A673 (cell line): ENCODE data around the gene CLCN4. TPM values are rescaled to one million over a fixed set of nuclear protein-coding genes. Genes with fewer than 3 reads are reported as not detected.

Experiments used
- BruUV-seq: library from RNA; stranded (reverse); fragments of 400-500 nt; replicated peaks from 2 replicates; lab custom pipeline; 2021; lab: Mats Ljungman, UMichigan
- CTCF ChIA-PET: fragments of 300-600 bp; sonication (Branson Sonifier 250); formaldehyde crosslinking; loops from one replicate; lab custom pipeline; 2022; ENCODE audit warnings: antibody characterized with exemption; lab: Charles Lee
- POLR2A ChIA-PET: fragments of 300-600 bp; sonication (Branson Sonifier 250); formaldehyde crosslinking; loops from one replicate; lab custom pipeline; 2022; ENCODE audit warnings: antibody characterized with exemption; ENCODE audit not compliant: low non-redundant PET; lab: Charles Lee
- DNase-seq: peaks from one replicate; pipeline ENCODE4 v3.0.0-alpha.2; 2015; ENCODE audit warnings: low spot score
- H3K27ac ChIP-seq: fragments of 200-600 bp; sonication (generic); 2 replicates; pipeline ENCODE4 v1.5.1; 2016; ENCODE audit warnings: mixed run types, low read depth, mild to moderate bottlenecking, mixed read lengths, antibody characterized with exemption, low read length; ENCODE audit not compliant: poor library complexity, severe bottlenecking
- H3K27me3 ChIP-seq: fragments of 200-600 bp; sonication (generic); replicated peaks from 2 replicates; pipeline ENCODE4 v1.6.1; 2017; ENCODE audit warnings: mixed run types, low read depth, mild to moderate bottlenecking, mixed read lengths, antibody characterized with exemption, low read length; ENCODE audit not compliant: insufficient read depth, poor library complexity
- H3K36me3 ChIP-seq: fragments of 200-600 bp; sonication (generic); 2 replicates; pipeline ENCODE4 v1.6.1; 2016; ENCODE audit warnings: mixed run types, mild to moderate bottlenecking, mixed read lengths, antibody characterized with exemption, low read length; ENCODE audit not compliant: insufficient read depth, poor library complexity, severe bottlenecking
- H3K4me1 ChIP-seq: fragments of 200-600 bp; sonication (generic); 2 replicates; pipeline ENCODE4 v1.6.1; 2017; ENCODE audit warnings: mixed run types, mild to moderate bottlenecking, mixed read lengths, antibody characterized with exemption, low read length; ENCODE audit not compliant: insufficient read depth, poor library complexity, severe bottlenecking
- H3K4me3 ChIP-seq: fragments of 200-600 bp; sonication (generic); 2 replicates; pipeline ENCODE4 v1.5.1; 2016; ENCODE audit warnings: low read depth, mixed run types, mild to moderate bottlenecking, mixed read lengths, low read length; ENCODE audit not compliant: poor library complexity, severe bottlenecking
- H3K9me3 ChIP-seq: fragments of 200-600 bp; sonication (generic); 2 replicates; pipeline ENCODE4 v1.6.1; 2016; ENCODE audit warnings: mixed run types, low read depth, mild to moderate bottlenecking, mixed read lengths, antibody characterized with exemption, low read length; ENCODE audit not compliant: poor library complexity, severe bottlenecking
- EZH2 ChIP-seq: fragments of 200-600 bp; sonication (generic); IDR thresholded peaks from 2 replicates; pipeline ENCODE4 v1.6.1; 2017; ENCODE audit warnings: borderline replicate concordance, low read depth, mild to moderate bottlenecking, mixed read lengths, antibody characterized with exemption, low read length; ENCODE audit not compliant: poor library complexity, severe bottlenecking
- intact Hi-C: fragments of 100-400 bp; cut with micrococcal nuclease; formaldehyde crosslinking; loops from one replicate; pipeline ENCODE4 v1.10.0; 2022; ENCODE audit not compliant: unreplicated experiment
- total RNA-seq: library from RNA; stranded (reverse); gene quantifications from 2 replicates; pipeline ENCODE4 v1.2.3, GENCODE V29; 2021
- TF ChIP-seq, protein P1 (sequence below): fragments of 300-800, 200-600 bp; sonication (generic); conservative IDR thresholded peaks from 2 replicates; pipeline ENCODE4 v1.5.1; 2017; ENCODE audit warnings: low read depth, mild to moderate bottlenecking, antibody characterized with exemption, low read length, moderate library complexity, mixed read lengths

CLCN4 gene
- total RNA-seq, 1 experiment from 2014 or later: 1.7 TPM

DNA sequence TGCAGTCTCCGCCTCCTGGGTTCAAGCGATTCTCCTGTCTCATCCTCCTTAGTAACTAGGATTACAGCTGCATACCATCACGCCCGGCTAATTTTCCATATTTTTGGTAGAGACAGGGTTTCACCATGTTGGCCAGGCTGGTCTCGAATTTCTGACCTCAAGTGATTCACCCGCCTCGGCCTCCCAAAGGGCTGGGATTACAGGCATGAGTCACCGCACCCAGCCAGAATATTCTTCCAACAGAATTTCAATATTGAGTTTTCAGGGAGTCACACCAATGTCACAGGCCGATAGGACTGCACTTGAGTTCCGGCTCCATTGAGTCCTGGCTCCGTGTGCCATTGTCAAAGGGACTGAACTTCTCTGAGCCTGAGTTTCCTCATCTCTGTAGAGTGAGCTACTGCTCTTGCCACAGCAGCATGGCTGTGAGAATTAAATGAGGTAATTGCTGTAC, 82.9 kb downstream of the CLCN4 start:
- no TSS peak for BruUV-seq
- intact Hi-C loops: no loop called here
- CTCF ChIA-PET: interaction anchor here (0.6 kb wide), 1 partner anchor 29 kb away, joined by 4 read pairs; no protein-coding TSS in a partner anchor
- Histone ChIP-seq H3K9me3 (no peaks in the 10 kb centered on the region), H3K27me3 (no peaks in the 10 kb centered on the region), H3K4me3 (no peak overlapping the region), H3K4me1 (no peaks in the 10 kb centered on the region), H3K36me3 (no peaks in the 10 kb centered on the region), H3K27ac (no peak overlapping the region)
- POLR2A ChIA-PET: no interaction called here
- TF ChIP-seq, protein P1, sequence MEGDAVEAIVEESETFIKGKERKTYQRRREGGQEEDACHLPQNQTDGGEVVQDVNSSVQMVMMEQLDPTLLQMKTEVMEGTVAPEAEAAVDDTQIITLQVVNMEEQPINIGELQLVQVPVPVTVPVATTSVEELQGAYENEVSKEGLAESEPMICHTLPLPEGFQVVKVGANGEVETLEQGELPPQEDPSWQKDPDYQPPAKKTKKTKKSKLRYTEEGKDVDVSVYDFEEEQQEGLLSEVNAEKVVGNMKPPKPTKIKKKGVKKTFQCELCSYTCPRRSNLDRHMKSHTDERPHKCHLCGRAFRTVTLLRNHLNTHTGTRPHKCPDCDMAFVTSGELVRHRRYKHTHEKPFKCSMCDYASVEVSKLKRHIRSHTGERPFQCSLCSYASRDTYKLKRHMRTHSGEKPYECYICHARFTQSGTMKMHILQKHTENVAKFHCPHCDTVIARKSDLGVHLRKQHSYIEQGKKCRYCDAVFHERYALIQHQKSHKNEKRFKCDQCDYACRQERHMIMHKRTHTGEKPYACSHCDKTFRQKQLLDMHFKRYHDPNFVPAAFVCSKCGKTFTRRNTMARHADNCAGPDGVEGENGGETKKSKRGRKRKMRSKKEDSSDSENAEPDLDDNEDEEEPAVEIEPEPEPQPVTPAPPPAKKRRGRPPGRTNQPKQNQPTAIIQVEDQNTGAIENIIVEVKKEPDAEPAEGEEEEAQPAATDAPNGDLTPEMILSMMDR: no peak
- no peak for TF ChIP-seq EZH2
- no peak for DNase-seq

DNA sequence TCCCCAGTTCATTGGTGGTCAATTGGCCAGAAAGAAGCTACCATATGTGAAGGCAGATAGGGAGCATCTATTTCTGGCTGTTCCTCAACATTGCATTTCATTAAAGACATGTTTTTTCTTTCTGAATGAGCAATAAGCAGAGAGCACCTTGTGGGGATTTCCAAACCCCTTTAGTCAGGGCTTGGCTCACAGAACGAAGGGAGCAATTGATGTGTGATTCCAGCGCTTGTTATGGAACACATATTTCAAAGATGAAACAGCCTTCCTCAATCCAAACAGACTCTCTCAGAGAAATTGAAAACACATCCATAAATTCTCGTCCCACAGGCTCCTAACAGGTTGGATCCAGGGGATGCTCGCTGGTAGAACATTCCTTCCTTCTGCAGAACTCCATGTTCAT, 84.1 kb downstream of the CLCN4 start:
- no peak overlapping the region for H3K27ac ChIP-seq
- no peaks in the 10 kb centered on the region for H3K36me3 ChIP-seq
- no peak overlapping the region for H3K4me3 ChIP-seq
- no peak for TF ChIP-seq EZH2
- TF ChIP-seq, protein P1: no peak
- BruUV-seq: no TSS peak
- no peaks in the 10 kb centered on the region for H3K9me3 ChIP-seq
- ChIA-PET POLR2A (no interaction called here), CTCF (no interaction called here)
- DNase-seq: no peak
- H3K4me1 ChIP-seq: no peaks in the 10 kb centered on the region
- intact Hi-C loops: no loop called here
- H3K27me3 ChIP-seq: no peaks in the 10 kb centered on the region

DNA sequence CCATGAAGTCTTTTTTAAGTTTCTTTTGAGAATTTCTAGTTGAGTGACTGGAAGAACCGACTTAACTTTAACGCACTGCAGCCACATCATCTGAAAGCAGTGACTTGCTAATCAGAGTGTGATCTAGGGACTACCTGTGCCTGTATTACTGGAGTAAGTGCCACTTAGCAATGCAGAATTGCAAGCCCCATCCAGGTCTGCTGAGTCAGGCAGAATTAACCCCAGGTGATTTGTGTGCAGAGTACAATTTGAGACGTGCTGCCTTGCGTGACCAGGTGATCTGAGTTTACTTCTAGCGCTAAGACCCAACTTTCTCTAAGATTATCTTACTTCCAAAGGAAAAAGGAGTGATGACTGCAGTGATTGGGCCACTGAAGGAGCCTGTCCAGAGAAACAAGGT, 85.3 kb downstream of the CLCN4 start:
- no TSS peak for BruUV-seq
- no peaks in the 10 kb centered on the region for H3K27me3 ChIP-seq
- no peaks in the 10 kb centered on the region for H3K4me1 ChIP-seq
- H3K27ac ChIP-seq: no peak overlapping the region
- no peaks in the 10 kb centered on the region for H3K9me3 ChIP-seq
- H3K4me3 ChIP-seq: no peak overlapping the region
- DNase-seq: no peak
- TF ChIP-seq, protein P1: no peak
- no peak for TF ChIP-seq EZH2
- intact Hi-C loops: no loop called here
- CTCF ChIA-PET: no interaction called here
- POLR2A ChIA-PET: no interaction called here
- H3K36me3 ChIP-seq: no peaks in the 10 kb centered on the region
